ENCODE data around the gene NEK4. TPM values are rescaled to one million over a fixed set of nuclear protein-coding genes. Genes with fewer than 3 reads are reported as not detected.

The NEK4 gene
- total RNA-seq, 1 experiment from 2014 or later = 33.8 TPM

DNA sequence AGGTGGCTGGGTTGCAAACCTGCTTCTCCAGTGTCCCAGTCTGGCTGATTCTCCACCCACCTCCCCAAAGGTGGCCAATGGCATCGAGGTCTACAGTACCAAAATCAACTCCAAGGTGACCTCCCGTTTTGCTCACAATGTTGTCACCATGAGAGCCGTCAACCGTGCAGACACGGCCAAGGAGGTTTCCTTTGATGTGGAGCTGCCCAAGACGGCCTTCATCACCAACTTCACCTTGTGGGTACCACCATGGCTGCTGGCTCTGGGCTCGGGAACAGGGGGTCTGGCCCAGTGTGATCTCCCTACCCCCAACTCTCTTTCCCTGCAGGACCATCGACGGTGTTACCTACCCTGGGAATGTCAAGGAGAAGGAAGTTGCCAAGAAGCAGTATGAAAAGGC is 25.7 kb upstream of the NEK4 start:
- Mint-ChIP-seq H3K36me3 (ENCODE audit: insufficient read depth, unreplicated experiment) (no peaks in the 10 kb centered on the region), H3K27ac (ENCODE audit: unreplicated experiment) (no peak overlapping the region), H3K4me1 (ENCODE audit: low read depth, unreplicated experiment) (no peaks in the 10 kb centered on the region)

GRCh38 chr3:52795298-52795900 is 24.7 kb upstream of the NEK4 start:
- no peak for DNase-seq
- H3K27ac Mint-ChIP-seq (ENCODE audit: unreplicated experiment) = no peak overlapping the region
- H3K27me3 Mint-ChIP-seq (ENCODE audit: unreplicated experiment) = peaks cover 33% of the 10 kb centered on the region
- H3K4me3 Mint-ChIP-seq (ENCODE audit: low read depth, unreplicated experiment) = no peak overlapping the region
- no peaks in the 10 kb centered on the region for H3K9me3 Mint-ChIP-seq (ENCODE audit: low read depth, unreplicated experiment)
- CTCF ChIA-PET = no interaction called here
- intact Hi-C loops (cut with micrococcal nuclease; ENCODE audit: unreplicated experiment) = no loop called here
- no peaks in the 10 kb centered on the region for H3K36me3 Mint-ChIP-seq (ENCODE audit: insufficient read depth, unreplicated experiment)
- BruUV-seq (replicated peaks) = no TSS peak
- TF ChIP-seq, protein P1, sequence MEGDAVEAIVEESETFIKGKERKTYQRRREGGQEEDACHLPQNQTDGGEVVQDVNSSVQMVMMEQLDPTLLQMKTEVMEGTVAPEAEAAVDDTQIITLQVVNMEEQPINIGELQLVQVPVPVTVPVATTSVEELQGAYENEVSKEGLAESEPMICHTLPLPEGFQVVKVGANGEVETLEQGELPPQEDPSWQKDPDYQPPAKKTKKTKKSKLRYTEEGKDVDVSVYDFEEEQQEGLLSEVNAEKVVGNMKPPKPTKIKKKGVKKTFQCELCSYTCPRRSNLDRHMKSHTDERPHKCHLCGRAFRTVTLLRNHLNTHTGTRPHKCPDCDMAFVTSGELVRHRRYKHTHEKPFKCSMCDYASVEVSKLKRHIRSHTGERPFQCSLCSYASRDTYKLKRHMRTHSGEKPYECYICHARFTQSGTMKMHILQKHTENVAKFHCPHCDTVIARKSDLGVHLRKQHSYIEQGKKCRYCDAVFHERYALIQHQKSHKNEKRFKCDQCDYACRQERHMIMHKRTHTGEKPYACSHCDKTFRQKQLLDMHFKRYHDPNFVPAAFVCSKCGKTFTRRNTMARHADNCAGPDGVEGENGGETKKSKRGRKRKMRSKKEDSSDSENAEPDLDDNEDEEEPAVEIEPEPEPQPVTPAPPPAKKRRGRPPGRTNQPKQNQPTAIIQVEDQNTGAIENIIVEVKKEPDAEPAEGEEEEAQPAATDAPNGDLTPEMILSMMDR (IDR thresholded peaks at IDR 0.05; ENCODE audit: unreplicated experiment) = no peak
- no peaks in the 10 kb centered on the region for H3K4me1 Mint-ChIP-seq (ENCODE audit: low read depth, unreplicated experiment)

More for the DNA sequence above, 25.7 kb upstream of the NEK4 start:
- DNase-seq = no peak
- intact Hi-C loops (cut with micrococcal nuclease; ENCODE audit: unreplicated experiment) = no loop called here
- BruUV-seq (replicated peaks) = no TSS peak
- Mint-ChIP-seq H3K9me3 (ENCODE audit: low read depth, unreplicated experiment) (no peaks in the 10 kb centered on the region), H3K4me3 (ENCODE audit: low read depth, unreplicated experiment) (no peak overlapping the region), H3K27me3 (ENCODE audit: unreplicated experiment) (peaks cover 23% of the 10 kb centered on the region)
- CTCF ChIA-PET = no interaction called here
- TF ChIP-seq, protein P1 (IDR thresholded peaks at IDR 0.05; ENCODE audit: unreplicated experiment) = no peak

- H3K4me1 Mint-ChIP-seq (ENCODE audit: low read depth, unreplicated experiment) = no peaks in the 10 kb centered on the region
- no peak within 1 kb of the TSS for H3K27ac Mint-ChIP-seq (ENCODE audit: unreplicated experiment)
- no peaks in the 10 kb centered on the region for H3K9me3 Mint-ChIP-seq (ENCODE audit: low read depth, unreplicated experiment)
- H3K4me3 Mint-ChIP-seq (ENCODE audit: low read depth, unreplicated experiment) = no peak within 1 kb of the TSS
- H3K27me3 Mint-ChIP-seq (ENCODE audit: unreplicated experiment) = peaks cover 40% of the 10 kb centered on the region
- TF ChIP-seq, protein P1 (IDR thresholded peaks at IDR 0.05; ENCODE audit: unreplicated experiment) = no peak
- intact Hi-C loops (cut with micrococcal nuclease; ENCODE audit: unreplicated experiment) = no loop called here
- CTCF ChIA-PET = no interaction called here
- H3K36me3 Mint-ChIP-seq (ENCODE audit: insufficient read depth, unreplicated experiment) = no peaks in the 10 kb centered on the region
- no peak for DNase-seq
- BruUV-seq (replicated peaks) = no TSS peak
Observed at GRCh38 chr3:52794612-52795099, 23.9 kb upstream of the NEK4 start, which contains the start of gene ITIH3. Gene ITIH3, plus strand, starts transcription at chr3:52794796. Its CDS starts 8 bp downstream, at chr3:52794804.

DNA sequence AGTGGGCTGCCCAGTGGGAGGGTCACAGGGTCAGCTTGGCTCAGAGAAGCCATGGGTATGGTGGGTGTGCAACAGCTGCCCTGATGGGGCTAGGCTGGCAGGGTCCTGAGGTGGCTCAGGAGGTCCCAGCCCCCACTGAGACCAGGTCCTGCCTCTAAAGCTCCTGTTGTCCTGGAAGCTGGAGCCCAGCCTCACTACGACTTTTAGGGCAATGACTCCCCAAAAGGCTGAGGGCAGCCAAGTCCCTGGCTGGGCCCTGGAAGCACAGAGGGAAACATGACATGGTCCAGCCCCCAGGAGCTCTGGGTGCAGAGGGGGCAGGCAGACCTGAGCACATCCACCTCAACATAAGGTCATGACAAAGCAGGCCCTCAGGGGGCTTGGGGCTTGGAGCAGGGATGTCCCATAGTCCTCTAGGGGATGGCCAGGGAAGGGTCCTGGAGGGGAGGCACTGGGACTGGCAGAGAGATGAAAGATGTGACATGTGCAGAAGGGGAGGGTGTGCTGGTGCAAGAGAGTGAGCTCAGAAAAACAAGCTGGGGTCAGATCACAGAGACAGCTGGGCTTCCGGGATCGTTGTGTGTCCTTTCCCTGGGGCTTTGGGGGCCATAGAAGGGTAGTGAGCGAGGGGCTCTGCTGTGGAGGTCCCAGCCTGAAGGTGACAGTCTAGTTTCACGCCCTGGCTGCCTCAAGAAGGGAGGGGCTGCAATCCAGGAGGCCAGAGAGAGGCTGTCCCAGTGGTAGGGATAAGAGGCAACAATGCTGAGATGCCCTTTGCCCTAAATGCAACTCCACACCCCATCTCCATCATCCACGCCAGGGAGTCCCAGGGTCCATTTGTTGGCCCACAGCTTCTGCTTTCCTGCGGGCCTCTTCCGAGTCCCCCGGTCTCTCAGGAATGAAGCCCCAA is 23.2 kb upstream of the NEK4 start:
- H3K4me1 Mint-ChIP-seq (ENCODE audit: low read depth, unreplicated experiment) = no peaks in the 10 kb centered on the region
- no peak overlapping the region for H3K4me3 Mint-ChIP-seq (ENCODE audit: low read depth, unreplicated experiment)
- TF ChIP-seq, protein P1 (IDR thresholded peaks at IDR 0.05; ENCODE audit: unreplicated experiment) = no peak
- no TSS peak for BruUV-seq (replicated peaks)
- no peak for DNase-seq
- H3K9me3 Mint-ChIP-seq (ENCODE audit: low read depth, unreplicated experiment) = no peaks in the 10 kb centered on the region
- H3K36me3 Mint-ChIP-seq (ENCODE audit: insufficient read depth, unreplicated experiment) = no peaks in the 10 kb centered on the region
- H3K27ac Mint-ChIP-seq (ENCODE audit: unreplicated experiment) = no peak overlapping the region
- intact Hi-C loops (cut with micrococcal nuclease; ENCODE audit: unreplicated experiment) = no loop called here
- peaks cover 47% of the 10 kb centered on the region for H3K27me3 Mint-ChIP-seq (ENCODE audit: unreplicated experiment)
- CTCF ChIA-PET = interaction anchor here (0.7 kb wide), 1 partner anchor 43 kb away, joined by 4 read pairs; no protein-coding TSS in a partner anchor

Measured in Calu3 (cell line).